Osteoblast (primary cell): ENCODE measurements around the gene AGBL2. TPM values are rescaled to one million over a fixed set of nuclear protein-coding genes. Genes with fewer than 3 reads are reported as not detected.
"Not testable (repeated sequence)": the region's sequence is repeated elsewhere in the genome, so short reads cannot be mapped to it uniquely, and the experiment has no call there.

Source experiments
- DNase-seq: peaks from one replicate; pipeline ENCODE4 v3.0.0; 2011; ENCODE audit warnings: low spot score, mixed read lengths; ENCODE audit not compliant: insufficient read length; ENCODE audit errors: missing footprints
- H2AFZ ChIP-seq: 2 replicates; pipeline ENCODE4 v1.6.0; 2011; ENCODE audit warnings: mild to moderate bottlenecking, low read length
- H3K27ac ChIP-seq: 2 replicates; pipeline ENCODE4 v1.5.1; 2011; ENCODE audit warnings: mild to moderate bottlenecking, low read depth, low read length, moderate library complexity
- H3K27me3 ChIP-seq: 2 replicates; pipeline ENCODE4 v1.6.0; 2012; ENCODE audit warnings: mild to moderate bottlenecking, control low read depth, inconsistent platforms, low read length, moderate library complexity; ENCODE audit not compliant: insufficient read depth
- H3K36me3 ChIP-seq: 2 replicates; pipeline ENCODE4 v1.5.1; 2011; ENCODE audit warnings: mild to moderate bottlenecking, low read length, control low read depth, moderate library complexity; ENCODE audit not compliant: insufficient read depth
- H3K4me1 ChIP-seq: 2 replicates; pipeline ENCODE4 v1.5.1; 2011; ENCODE audit warnings: mild to moderate bottlenecking, low read length, control low read depth, moderate library complexity; ENCODE audit not compliant: insufficient read depth
- H3K4me2 ChIP-seq: 2 replicates; pipeline ENCODE4 v1.6.0; 2011; ENCODE audit warnings: mild to moderate bottlenecking, low read length; ENCODE audit not compliant: insufficient read depth
- H3K4me3 ChIP-seq: fragments of 200-600 bp; sonication (generic); 3 replicates; pipeline ENCODE4 v1.5.1; 2012; ENCODE audit warnings: mild to moderate bottlenecking, low read length, inconsistent platforms; ENCODE audit not compliant: insufficient read depth
- H3K79me2 ChIP-seq: 2 replicates; pipeline ENCODE4 v1.6.0; 2012; ENCODE audit warnings: mild to moderate bottlenecking, low read length, control low read depth, inconsistent platforms; ENCODE audit not compliant: insufficient read depth
- H3K9me3 ChIP-seq: 2 replicates; pipeline ENCODE4 v1.5.1; 2011; ENCODE audit warnings: low read depth, low read length, control low read depth
- H4K20me1 ChIP-seq: 2 replicates; pipeline ENCODE4 v1.6.0; 2012; ENCODE audit warnings: mild to moderate bottlenecking, low read length, control low read depth; ENCODE audit not compliant: insufficient read depth
- CTCF ChIP-seq: IDR thresholded peaks from 2 replicates; pipeline ENCODE4 v1.5.1; 2011; ENCODE audit warnings: mild to moderate bottlenecking, low read depth, low read length, moderate library complexity; ENCODE audit errors: extremely low read depth
- total RNA-seq: library from RNA; depleted of rRNA; stranded (reverse); fragments of >200 nt; gene quantifications from 2 replicates; pipeline ENCODE4 v1.2.3, GENCODE V29; 2012

The AGBL2 gene
- total RNA-seq, 1 donor: 2.2 TPM

GRCh38 chr11:47688111-47688510 lies 27.1 kb downstream of the AGBL2 start:
- Histone ChIP-seq H3K4me3 (no peak overlapping the region), H3K27me3 (no peaks in the 10 kb centered on the region), H3K27ac (no peak overlapping the region), H3K4me1 (no peaks in the 10 kb centered on the region), H3K79me2 (no peaks in the 10 kb centered on the region), H2AFZ (no peak overlapping the region), H3K36me3 (no peaks in the 10 kb centered on the region), H3K4me2 (no peak overlapping the region), H4K20me1 (no peaks in the 10 kb centered on the region), H3K9me3 (no peaks in the 10 kb centered on the region)
- no peak for TF ChIP-seq CTCF
- DNase-seq: no peak

- H3K36me3 ChIP-seq: not testable (repeated sequence)
These were observed 28.5 kb downstream of the AGBL2 start for GRCh38 chr11:47686704-47687103.

GRCh38 chr11:47686151-47686550 lies 29.0 kb downstream of the AGBL2 start:
- no peak overlapping the region for H2AFZ ChIP-seq
- no peak overlapping the region for H3K27ac ChIP-seq
- no peaks in the 10 kb centered on the region for H4K20me1 ChIP-seq
- H3K4me2 ChIP-seq: no peak overlapping the region
- H3K27me3 ChIP-seq: no peaks in the 10 kb centered on the region
- no peak for TF ChIP-seq CTCF
- no peaks in the 10 kb centered on the region for H3K79me2 ChIP-seq
- no peak for DNase-seq
- H3K4me3 ChIP-seq: no peak overlapping the region
- H3K4me1 ChIP-seq: no peaks in the 10 kb centered on the region
- no peaks in the 10 kb centered on the region for H3K9me3 ChIP-seq
- no peaks in the 10 kb centered on the region for H3K36me3 ChIP-seq

More at GRCh38 chr11:47686704-47687103, 28.5 kb downstream of the AGBL2 start:
- H4K20me1 ChIP-seq, H3K79me2 ChIP-seq, H3K4me1 ChIP-seq, H2AFZ ChIP-seq, H3K4me2 ChIP-seq, H3K9me3 ChIP-seq, H3K4me3 ChIP-seq, H3K27me3 ChIP-seq, DNase-seq, H3K27ac ChIP-seq: not testable (repeated sequence)

- Histone ChIP-seq H3K36me3 (no peaks in the 10 kb centered on the region), H3K4me2 (no peak overlapping the region), H2AFZ (no peak overlapping the region), H3K9me3 (no peaks in the 10 kb centered on the region), H3K4me1 (no peaks in the 10 kb centered on the region), H4K20me1 (no peaks in the 10 kb centered on the region), H3K79me2 (no peaks in the 10 kb centered on the region), H3K4me3 (no peak overlapping the region), H3K27ac (no peak overlapping the region), H3K27me3 (no peaks in the 10 kb centered on the region)
- TF ChIP-seq CTCF: no peak
- DNase-seq: no peak
These were observed 39.3 kb downstream of the AGBL2 start for GRCh38 chr11:47675851-47676250.

- no peak for TF ChIP-seq CTCF
- H3K79me2 ChIP-seq: no peaks in the 10 kb centered on the region
- no peak overlapping the region for H2AFZ ChIP-seq
- H4K20me1 ChIP-seq: no peaks in the 10 kb centered on the region
- H3K4me1 ChIP-seq: no peaks in the 10 kb centered on the region
- H3K27ac ChIP-seq: no peak overlapping the region
- no peaks in the 10 kb centered on the region for H3K27me3 ChIP-seq
- no peaks in the 10 kb centered on the region for H3K36me3 ChIP-seq
- H3K4me3 ChIP-seq: no peak overlapping the region
- DNase-seq: no peak
- H3K9me3 ChIP-seq: no peaks in the 10 kb centered on the region
- no peak overlapping the region for H3K4me2 ChIP-seq
These were observed 42.9 kb downstream of the AGBL2 start for GRCh38 chr11:47672283-47672730.
